Stimulated activated CD8-positive, alpha-beta memory T cell treated with anti-CD3 and anti-CD28 coated beads, Interleukin-15, amount 100 ng/mL, for 4 hours (primary cell): Measurements from ENCODE around the gene KCNRG.
"Not testable (repeated sequence)": the region's sequence is repeated elsewhere in the genome, so short reads cannot be mapped to it uniquely, and the experiment has no call there.

Source experiments
- DNase-seq, 2 donors: peaks; one replicate each; pipeline ENCODE4 v3.0.0-alpha.2; 2020; ENCODE audit warnings: low read depth in 2 of 2

Gene KCNRG

GRCh38 chr13:50015258-50015657, at the start of gene KCNRG:
KCNRG (plus strand) TSS chr13:50015444; CDS start chr13:50015494, 50 bp downstream.
- DNase-seq, result no peak

- DNase-seq, result no peak
Observed at GRCh38 chr13:49967456-49967855, 47.8 kb upstream of the KCNRG start.

GRCh38 chr13:49972709-49973108, 42.5 kb upstream of the KCNRG start:
- DNase-seq, result no peak

GRCh38 chr13:49975826-49976225, 39.4 kb upstream of the KCNRG start:
- no peak for DNase-seq

GRCh38 chr13:49976314-49977258, 38.7 kb upstream of the KCNRG start:
- peak; percentile 34 to 43 for DNase-seq

- no peak for DNase-seq
Observed at GRCh38 chr13:49977992-49978391, 37.3 kb upstream of the KCNRG start.

GRCh38 chr13:49980266-49980665, 35.0 kb upstream of the KCNRG start:
- no peak for DNase-seq

GRCh38 chr13:49985129-49985528, 30.1 kb upstream of the KCNRG start:
- no peak for DNase-seq

GRCh38 chr13:49986471-49986870, 28.8 kb upstream of the KCNRG start:
- DNase-seq, result no peak

GRCh38 chr13:49990612-49991011, 24.6 kb upstream of the KCNRG start:
- not testable (repeated sequence) for DNase-seq

GRCh38 chr13:49993111-49993510, 22.1 kb upstream of the KCNRG start:
- no peak for DNase-seq

GRCh38 chr13:49993666-49994065, 21.6 kb upstream of the KCNRG start:
- DNase-seq, result no peak

GRCh38 chr13:49995625-49996101, 19.6 kb upstream of the KCNRG start:
- DNase-seq, result no peak

GRCh38 chr13:49996161-49996915, 18.9 kb upstream of the KCNRG start:
- DNase-seq, result peak; percentile 71 to 77

GRCh38 chr13:49996951-49997895, 18.0 kb upstream of the KCNRG start, which contains the start of gene TRIM13:
TRIM13 (plus strand) TSS chr13:49997042; CDS start chr13:50011941, 14,899 bp downstream.
- peak; percentile 62 to 64 for DNase-seq

GRCh38 chr13:49997955-49998354, 17.3 kb upstream of the KCNRG start:
- no peak for DNase-seq

- no peak for DNase-seq
Observed at GRCh38 chr13:49998714-49999624, 16.3 kb upstream of the KCNRG start.

- no peak for DNase-seq
Observed at GRCh38 chr13:50001287-50001686, 14.0 kb upstream of the KCNRG start.

- DNase-seq, result no peak
Observed at GRCh38 chr13:50006426-50007135, 8.7 kb upstream of the KCNRG start.

- DNase-seq, result no peak
Observed at GRCh38 chr13:50011461-50011860, 3.8 kb upstream of the KCNRG start.
